Endothelial cell of umbilical vein (primary cell): ENCODE measurements around the gene HOXD12. TPM values are rescaled to one million over a fixed set of nuclear protein-coding genes. Genes with fewer than 3 reads are reported as not detected.

Experiments used
- BruUV-seq: library from RNA; stranded (reverse); fragments of 400-500 nt; replicated peaks from 2 replicates; lab custom pipeline; 2021; lab: Mats Ljungman, UMichigan
- CTCF ChIA-PET: fragments of 300-600, 350-600 bp; sonication (Branson Sonifier 250); formaldehyde crosslinking; loops from one replicate; lab custom pipeline; 2021; ENCODE audit warnings: antibody characterized with exemption, inconsistent platforms; lab: Charles Lee
- POLR2A ChIA-PET: fragments of 300-600, 350-600 bp; sonication (Branson Sonifier 250); formaldehyde crosslinking; loops from one replicate; lab custom pipeline; 2021; ENCODE audit warnings: antibody characterized with exemption, inconsistent platforms; lab: Charles Lee
- DNase-seq: peaks from one replicate; pipeline ENCODE4 v3.0.0-alpha.2; 2011; ENCODE audit warnings: low read depth, low spot score
- FAIRE-seq: peaks from 2 replicates; lab custom pipeline; 2011; peaks lifted over from hg19 to GRCh38; lab: Jason Lieb, UNC
- H2AFZ ChIP-seq: 2 replicates; pipeline ENCODE4 v1.6.0; 2012; ENCODE audit warnings: low read depth, low read length, control low read depth, inconsistent platforms
- H3K27ac ChIP-seq: 2 replicates; pipeline ENCODE4 v1.5.1; 2011; ENCODE audit warnings: low read depth, mild to moderate bottlenecking, control low read depth, low read length, moderate library complexity; ENCODE audit not compliant: insufficient read depth
- H3K27me3 ChIP-seq, 2 experiments: 2 replicates each; pipeline versions ENCODE4 v1.6.0 to v1.6.1; 2011; ENCODE audit warnings: low read length in 2 of 2, mixed read lengths in 1 of 2; ENCODE audit not compliant: control insufficient read depth in 2 of 2, insufficient read depth in 2 of 2
- H3K36me3 ChIP-seq, 2 experiments: 2 replicates in 1 of 2; 3 replicates in 1 of 2; pipeline ENCODE4 v1.5.1; 2011; ENCODE audit warnings: low read length in 2 of 2, mild to moderate bottlenecking in 1 of 2, moderate library complexity in 1 of 2; ENCODE audit not compliant: control insufficient read depth in 2 of 2, insufficient read depth in 2 of 2; ENCODE audit errors: extremely low read depth in 1 of 2
- H3K4me1 ChIP-seq: 3 replicates; pipeline ENCODE4 v1.5.1; 2011; ENCODE audit warnings: mild to moderate bottlenecking, low read length; ENCODE audit not compliant: control insufficient read depth, insufficient read depth; ENCODE audit errors: extremely low read depth
- H3K4me2 ChIP-seq: 2 replicates; pipeline ENCODE4 v1.6.1; 2011; ENCODE audit warnings: low read length, control low read depth, mixed read lengths; ENCODE audit not compliant: insufficient read depth
- H3K4me3 ChIP-seq, 3 experiments: fragments of 200-600 bp in 1 of 3; sonication (generic), shearing (Covaris generic) in 1 of 3; replicated peaks in 1 of 3; 2 replicates each; pipeline ENCODE4 v1.5.1; 2011 to 2016; ENCODE audit warnings: control low read depth in 3 of 3, low read length in 3 of 3, mild to moderate bottlenecking in 2 of 3, inconsistent platforms in 1 of 3, low read depth in 1 of 3, moderate library complexity in 1 of 3; ENCODE audit not compliant: insufficient read depth in 1 of 3
- H3K79me2 ChIP-seq: 2 replicates; pipeline ENCODE4 v1.6.0; 2012; ENCODE audit warnings: low read length, inconsistent platforms; ENCODE audit not compliant: control insufficient read depth, insufficient read depth
- H3K9ac ChIP-seq: replicated peaks from 2 replicates; pipeline ENCODE3; 2011; ENCODE audit warnings: low read length, control low read depth; ENCODE audit not compliant: insufficient read depth; ENCODE audit errors: extremely low read depth
- H3K9me1 ChIP-seq: replicated peaks from 3 replicates; pipeline ENCODE4 v1.6.0; 2011; ENCODE audit warnings: mild to moderate bottlenecking, low read length; ENCODE audit not compliant: control insufficient read depth, insufficient read depth; ENCODE audit errors: extremely low read depth
- H3K9me3 ChIP-seq: replicated peaks from 2 replicates; pipeline ENCODE4 v1.5.1; 2012; ENCODE audit warnings: low read length, inconsistent platforms; ENCODE audit not compliant: control insufficient read depth, insufficient read depth
- H4K20me1 ChIP-seq: replicated peaks from 2 replicates; pipeline ENCODE3; 2011; ENCODE audit warnings: mild to moderate bottlenecking, low read length; ENCODE audit not compliant: control insufficient read depth, insufficient read depth; ENCODE audit errors: extremely low read depth
- CTCF ChIP-seq, 2 donors: IDR thresholded peaks; 1 replicate in 1 of 2; 2 replicates in 1 of 2; pipeline ENCODE4 v1.5.1; 2011; ENCODE audit warnings: low read length in 2 of 2, mild to moderate bottlenecking in 2 of 2, moderate library complexity in 2 of 2, control low read depth in 1 of 2, inconsistent platforms in 1 of 2, low read depth in 1 of 2; ENCODE audit not compliant: insufficient read depth in 1 of 2; ENCODE audit errors: extremely low read depth in 1 of 2
- EZH2 ChIP-seq: IDR thresholded peaks from 2 replicates; pipeline ENCODE4 v1.6.1; 2012; ENCODE audit warnings: borderline replicate concordance, low read depth, mild to moderate bottlenecking, moderate library complexity, low read length, inconsistent platforms; ENCODE audit not compliant: severe bottlenecking
- FOS ChIP-seq: IDR thresholded peaks from 2 replicates; pipeline ENCODE4 v1.6.1; 2011; ENCODE audit warnings: mild to moderate bottlenecking, low read length, moderate library complexity, borderline replicate concordance; ENCODE audit not compliant: insufficient read depth
- JUN ChIP-seq: IDR thresholded peaks from 2 replicates; pipeline ENCODE4 v1.6.1; 2011; ENCODE audit warnings: borderline replicate concordance, low read depth; ENCODE audit not compliant: insufficient read length, insufficient read depth
- POLR2A ChIP-seq: IDR thresholded peaks from 2 replicates; pipeline ENCODE4 v1.6.1; 2012; ENCODE audit warnings: low read depth, mild to moderate bottlenecking, control low read depth, low read length
- POLR2AphosphoS5 ChIP-seq: IDR thresholded peaks from 2 replicates; pipeline ENCODE4 v1.6.1; 2012; ENCODE audit warnings: low read depth, mild to moderate bottlenecking, control low read depth, low read length, moderate library complexity; ENCODE audit not compliant: insufficient read depth
- dilution Hi-C: fragments of 300-500 bp; cut with MboI; formaldehyde crosslinking; loops from one replicate; pipeline ENCODE4 v1.15.0; 2019; ENCODE audit warnings: low sequenced_read_pairs; ENCODE audit not compliant: extremely low pct_ligation_motif_present
- intact Hi-C: fragments of 100-400 bp; cut with micrococcal nuclease; formaldehyde crosslinking; loops from one replicate; pipeline ENCODE4 v1.10.0; 2022
- polyA plus RNA-seq, 4 experiments: library from polyadenylated mRNA; depleted of rRNA in 3 of 4; stranded (reverse) in 3 of 4; unstranded in 1 of 4; fragments of >200 nt; gene quantifications; 2 replicates each; pipeline versions ENCODE4 v1.2.1 to v1.2.3, GENCODE V29; 2011 to 2012; ENCODE audit warnings: missing spikeins in 1 of 4
- total RNA-seq: library from RNA; stranded (reverse); gene quantifications from 2 replicates; pipeline ENCODE4 v1.2.3, GENCODE V29; 2021

The HOXD12 gene
- total and polyA plus RNA-seq, 2 donors (not counting 3 experiments of a cell fraction or from before 2014, with no cell fraction given) = not detected

- Histone ChIP-seq H4K20me1 (no peaks in the 10 kb centered on the region), H3K4me3 (no peak overlapping the region), H3K9ac (no peak overlapping the region), H3K4me1 (no peaks in the 10 kb centered on the region), H3K9me3 (no peaks in the 10 kb centered on the region), H3K27me3 (peaks cover 82 to 96% of the 10 kb centered on the region in 2 experiments), H3K36me3 (no peaks in the 10 kb centered on the region), H3K9me1 (no peaks in the 10 kb centered on the region), H3K4me2 (no peak overlapping the region), H2AFZ (no peak overlapping the region), H3K27ac (no peak overlapping the region), H3K79me2 (no peaks in the 10 kb centered on the region)
- dilution Hi-C loops (no loop called here), intact Hi-C loops (no loop called here)
- BruUV-seq = no TSS peak
- POLR2A ChIA-PET = no interaction called here
- DNase-seq = no peak
- CTCF ChIA-PET = interaction anchor here (0.6 to 4.3 kb wide), 21 partner anchors 8 to 1411 kb away, joined by 3 to 24 read pairs (median 6); partner anchors contain the start of gene HOXD9
- no peak for FAIRE-seq
- TF ChIP-seq FOS (no peak), POLR2AphosphoS5 (no peak), EZH2 (no peak), POLR2A (no peak)
Measured at GRCh38 chr2:176110415-176111308, 11.1 kb downstream of the HOXD12 start.

- no peak overlapping the region for H3K27ac ChIP-seq
- dilution Hi-C loops (no loop called here), intact Hi-C loops (no loop called here)
- no peak for TF ChIP-seq JUN
- TF ChIP-seq CTCF (IDR thresholded peaks at IDR 0.05; ENCODE audit: extremely low read depth in 1 of 2, insufficient read depth in 1 of 2, low read depth in 1 of 2, low read length in 2 of 2) = peak; percentile 87 to 93
- H3K9ac ChIP-seq = no peak overlapping the region
- CTCF ChIA-PET = interaction anchor here (0.6 to 4.3 kb wide), 24 partner anchors 9 to 1115 kb away, joined by 3 to 24 read pairs (median 5); partner anchors contain the start of gene HOXD9
- BruUV-seq = no TSS peak
- peak; percentile 74 for DNase-seq
- H3K9me3 ChIP-seq = no peaks in the 10 kb centered on the region
- H3K4me1 ChIP-seq = no peaks in the 10 kb centered on the region
- POLR2A ChIA-PET = no interaction called here
- H3K4me2 ChIP-seq = no peak overlapping the region
- FAIRE-seq = peak; percentile 92
- no peaks in the 10 kb centered on the region for H3K9me1 ChIP-seq
- no peaks in the 10 kb centered on the region for H3K79me2 ChIP-seq
- H2AFZ ChIP-seq = no peak overlapping the region
- H4K20me1 ChIP-seq = no peaks in the 10 kb centered on the region
- no peak overlapping the region for H3K4me3 ChIP-seq
- peaks cover 79 to 96% of the 10 kb centered on the region in 2 experiments for H3K27me3 ChIP-seq
- H3K36me3 ChIP-seq = no peaks in the 10 kb centered on the region
Measured at GRCh38 chr2:176111309-176111663, 11.7 kb downstream of the HOXD12 start.
